ENCODE measurements around the gene VENTX. TPM values are rescaled to one million over a fixed set of nuclear protein-coding genes. Genes with fewer than 3 reads are reported as not detected.

Gene VENTX
- total and polyA plus RNA-seq, 2 of the 4 experiments (the other 2 are of a cell fraction), result not detected

GRCh38 chr10:133282846-133283390 is 45.3 kb downstream of the VENTX start:
- no peak for DNase-seq
- no peak overlapping the region for H3K23ac ChIP-seq (ENCODE audit: low read depth, low read length)
- H3K4me3 ChIP-seq (ENCODE audit: insufficient read depth, low read depth, low read length), result no peak overlapping the region
- no peak overlapping the region for H2AK5ac ChIP-seq (ENCODE audit: low read depth, low read length)
- POLR2A ChIA-PET (ENCODE audit: unreplicated experiment), result no interaction called here
- H2AK9ac ChIP-seq (replicated peaks; ENCODE audit: low read depth, low read length, poor library complexity), result peak overlapping the region; percentile 1
- no peak overlapping the region for H3K9ac ChIP-seq (ENCODE audit: low read depth, low read length)
- H3K79me1 ChIP-seq (ENCODE audit: low read depth in 1 of 2, low read length in 2 of 2), result peaks cover 3 to 12% of the 10 kb centered on the region in 2 experiments; a peak in 3 of 4 replicates
- H2BK20ac ChIP-seq (ENCODE audit: low read depth, low read length), result no peak overlapping the region
- TF ChIP-seq POLR2A (IDR thresholded peaks at IDR 0.05; ENCODE audit: low read depth, low read length), result no peak
- no peak for TF ChIP-seq RAD21 (IDR thresholded peaks at IDR 0.05; ENCODE audit: low read length)
- no peak for TF ChIP-seq FOS (IDR thresholded peaks at IDR 0.05; ENCODE audit: low read depth, low read length)
- TF ChIP-seq SMC3 (IDR thresholded peaks at IDR 0.05; ENCODE audit: low read depth, low read length), result no peak
- TF ChIP-seq, protein P1, sequence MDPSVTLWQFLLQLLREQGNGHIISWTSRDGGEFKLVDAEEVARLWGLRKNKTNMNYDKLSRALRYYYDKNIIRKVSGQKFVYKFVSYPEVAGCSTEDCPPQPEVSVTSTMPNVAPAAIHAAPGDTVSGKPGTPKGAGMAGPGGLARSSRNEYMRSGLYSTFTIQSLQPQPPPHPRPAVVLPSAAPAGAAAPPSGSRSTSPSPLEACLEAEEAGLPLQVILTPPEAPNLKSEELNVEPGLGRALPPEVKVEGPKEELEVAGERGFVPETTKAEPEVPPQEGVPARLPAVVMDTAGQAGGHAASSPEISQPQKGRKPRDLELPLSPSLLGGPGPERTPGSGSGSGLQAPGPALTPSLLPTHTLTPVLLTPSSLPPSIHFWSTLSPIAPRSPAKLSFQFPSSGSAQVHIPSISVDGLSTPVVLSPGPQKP (IDR thresholded peaks at IDR 0.05; ENCODE audit: borderline replicate concordance, low read depth, low read length), result no peak
- TF ChIP-seq, protein P2, sequence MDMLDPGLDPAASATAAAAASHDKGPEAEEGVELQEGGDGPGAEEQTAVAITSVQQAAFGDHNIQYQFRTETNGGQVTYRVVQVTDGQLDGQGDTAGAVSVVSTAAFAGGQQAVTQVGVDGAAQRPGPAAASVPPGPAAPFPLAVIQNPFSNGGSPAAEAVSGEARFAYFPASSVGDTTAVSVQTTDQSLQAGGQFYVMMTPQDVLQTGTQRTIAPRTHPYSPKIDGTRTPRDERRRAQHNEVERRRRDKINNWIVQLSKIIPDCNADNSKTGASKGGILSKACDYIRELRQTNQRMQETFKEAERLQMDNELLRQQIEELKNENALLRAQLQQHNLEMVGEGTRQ (IDR thresholded peaks at IDR 0.05; ENCODE audit: low read depth, low read length), result no peak
- no peak for TF ChIP-seq NFE2L2 (IDR thresholded peaks at IDR 0.05; ENCODE audit: low read depth, low read length)
- TF ChIP-seq RCOR1 (IDR thresholded peaks at IDR 0.05; ENCODE audit: insufficient replicate concordance, low read length), result no peak
- TF ChIP-seq CTCF (conservative IDR thresholded peaks at IDR 0.05; ENCODE audit: low read depth, low read length), result no peak
- TF ChIP-seq BHLHE40 (IDR thresholded peaks at IDR 0.05; ENCODE audit: low read depth, low read length), result no peak
- TF ChIP-seq CHD1 (IDR thresholded peaks at IDR 0.05; ENCODE audit: low read depth, low read length), result no peak
- TF ChIP-seq MAZ (IDR thresholded peaks at IDR 0.05; ENCODE audit: borderline replicate concordance, low read depth, low read length), result no peak
- no peak for TF ChIP-seq MXI1 (IDR thresholded peaks at IDR 0.05; ENCODE audit: borderline replicate concordance, low read depth, low read length)
- no peak for TF ChIP-seq CEBPB (IDR thresholded peaks at IDR 0.05; ENCODE audit: low read depth, low read length)
- no peak for TF ChIP-seq MAFK (IDR thresholded peaks at IDR 0.05; ENCODE audit: low read depth, low read length)
- no peak for TF ChIP-seq RFX5 (IDR thresholded peaks at IDR 0.05; ENCODE audit: low read depth, low read length)
- H3K36me3 ChIP-seq (ENCODE audit: control insufficient read depth, insufficient read depth, low read length), result peaks cover 68% of the 10 kb centered on the region
- no peak overlapping the region for H2BK5ac ChIP-seq (ENCODE audit: low read depth, low read length, poor library complexity, severe bottlenecking)
- H2BK120ac ChIP-seq (ENCODE audit: low read depth, low read length), result no peak overlapping the region
- H4K20me1 ChIP-seq (ENCODE audit: insufficient read depth, low read length), result peaks cover 7% of the 10 kb centered on the region; the same call in 1 of the 2 replicates
- no peak overlapping the region for H2AFZ ChIP-seq (replicated peaks; ENCODE audit: low read length, poor library complexity)
- no peaks in the 10 kb centered on the region for H3K9me3 ChIP-seq (ENCODE audit: control insufficient read depth, insufficient read depth, low read length)
- peaks cover 7% of the 10 kb centered on the region for H3K4me1 ChIP-seq (ENCODE audit: control insufficient read depth, insufficient read depth, low read length)
- H3K27ac ChIP-seq (ENCODE audit: insufficient read depth, low read length), result no peak overlapping the region
- in situ Hi-C loops (cut with MboI; ENCODE audit: low sequenced_read_pairs) (no loop called here), intact Hi-C loops (cut with micrococcal nuclease) (no loop called here), dilution Hi-C loops (cut with HindIII; ENCODE audit: low sequenced_read_pairs, unreplicated experiment) (no loop called here)
- H4K91ac ChIP-seq (ENCODE audit: insufficient read depth, low read depth, low read length), result no peak overlapping the region
- no peak overlapping the region for H3K4ac ChIP-seq (ENCODE audit: low read depth, low read length)
- WGBS, 2 experiments (ENCODE audit: extremely low coverage in 2 of 2, insufficient read length in 1 of 2), result 90% methylated on average over 15 of the region's 24 CpGs; no CpG with 5 or more reads in 1 of the 2 experiments
- no peak overlapping the region for H2BK15ac ChIP-seq (ENCODE audit: low read depth, low read length)
- H3K4me2 ChIP-seq (ENCODE audit: low read depth, low read length), result no peak overlapping the region
- CTCF ChIA-PET, result no interaction called here
- no peaks in the 10 kb centered on the region for H3K27me3 ChIP-seq (ENCODE audit: control insufficient read depth, insufficient read depth, low read length)
- H4K5ac ChIP-seq (ENCODE audit: low read depth, low read length), result no peak overlapping the region
- no peak overlapping the region for H3K18ac ChIP-seq (ENCODE audit: low read depth, low read length)
- 0 out of 2 replicates have a peak, but pooled peaks cover 4% of the 10 kb centered on the region for H3K9me1 ChIP-seq (ENCODE audit: insufficient read depth, low read length)
- no peak overlapping the region for H3K56ac ChIP-seq (ENCODE audit: extremely low read depth, insufficient read depth, low read length)
- H4K8ac ChIP-seq (ENCODE audit: low read depth in 2 of 2, low read length in 2 of 2), result no peak overlapping the region
- no TSS peak for BruUV-seq (replicated peaks)
- no peak for ATAC-seq (ENCODE audit: low read depth)
- H3K14ac ChIP-seq (replicated peaks; ENCODE audit: low read depth, low read length), result no peak overlapping the region
